Activated CD4-positive, alpha-beta T cell treated with anti-CD3 and anti-CD28 coated beads, Interleukin-2, amount 50 U/mL, for 4 hours (primary cell): ENCODE measurements around the gene CACNA1A.
"Not testable (repeated sequence)": the region's sequence is repeated elsewhere in the genome, so short reads cannot be mapped to it uniquely, and the experiment has no call there.

ENCODE experiments used
- DNase-seq, 2 experiments: peaks; one replicate each; pipeline ENCODE4 v3.0.0-alpha.2; 2020

The CACNA1A gene

GRCh38 chr19:13185763-13186657 lies 320.3 kb downstream of the CACNA1A start:
- not testable (repeated sequence) for DNase-seq

- not testable (repeated sequence) for DNase-seq
These were observed 321.4 kb downstream of the CACNA1A start for GRCh38 chr19:13184926-13185325.

GRCh38 chr19:13181747-13182388 lies 324.4 kb downstream of the CACNA1A start:
- DNase-seq = peak; percentile 16 to 27

GRCh38 chr19:13178291-13178690 lies 328.0 kb downstream of the CACNA1A start:
- not testable (repeated sequence) for DNase-seq

- not testable (repeated sequence) for DNase-seq
These were observed 328.7 kb downstream of the CACNA1A start for GRCh38 chr19:13177584-13177983.

GRCh38 chr19:13176345-13176744 lies 329.9 kb downstream of the CACNA1A start:
- DNase-seq = no peak

GRCh38 chr19:13173139-13173737 lies 333.0 kb downstream of the CACNA1A start:
- DNase-seq = no peak

- peak; percentile 81 to 84 for DNase-seq
These were observed 333.7 kb downstream of the CACNA1A start for GRCh38 chr19:13172346-13173138.

GRCh38 chr19:13171146-13171545 lies 335.1 kb downstream of the CACNA1A start:
- no peak for DNase-seq

- no peak for DNase-seq
These were observed 336.5 kb downstream of the CACNA1A start for GRCh38 chr19:13169769-13170168.

- not testable (repeated sequence) for DNase-seq
These were observed 340.1 kb downstream of the CACNA1A start for GRCh38 chr19:13166151-13166550.

- DNase-seq = no peak
These were observed 340.9 kb downstream of the CACNA1A start for GRCh38 chr19:13165162-13165997.

- peak in 1 of 2 experiments; percentile 11 for DNase-seq
These were observed 341.7 kb downstream of the CACNA1A start for GRCh38 chr19:13164343-13165161.

- peak in 1 of 2 experiments; percentile 18 for DNase-seq
These were observed 342.5 kb downstream of the CACNA1A start for GRCh38 chr19:13163609-13164342.

GRCh38 chr19:13162724-13163608 lies 343.3 kb downstream of the CACNA1A start:
- peak; percentile 85 to 88 for DNase-seq

GRCh38 chr19:13160557-13160956 lies 345.7 kb downstream of the CACNA1A start:
- DNase-seq = no peak

- DNase-seq = no peak
These were observed 346.6 kb downstream of the CACNA1A start for GRCh38 chr19:13159713-13160112.
